Stimulated activated CD4-positive, alpha-beta T cell treated with anti-CD3 and anti-CD28 coated beads, Interleukin-1b, Interleukin-23, amount 100 ng/mL, for 48 hours (primary cell): Measurements from ENCODE around the gene LRATD1.
"Not testable (repeated sequence)": the region's sequence is repeated elsewhere in the genome, so short reads cannot be mapped to it uniquely, and the experiment has no call there.

ENCODE experiments used
- DNase-seq: peaks from one replicate; pipeline ENCODE4 v3.0.0-alpha.2; 2020

The LRATD1 gene, protein sequence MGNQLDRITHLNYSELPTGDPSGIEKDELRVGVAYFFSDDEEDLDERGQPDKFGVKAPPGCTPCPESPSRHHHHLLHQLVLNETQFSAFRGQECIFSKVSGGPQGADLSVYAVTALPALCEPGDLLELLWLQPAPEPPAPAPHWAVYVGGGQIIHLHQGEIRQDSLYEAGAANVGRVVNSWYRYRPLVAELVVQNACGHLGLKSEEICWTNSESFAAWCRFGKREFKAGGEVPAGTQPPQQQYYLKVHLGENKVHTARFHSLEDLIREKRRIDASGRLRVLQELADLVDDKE

DNA sequence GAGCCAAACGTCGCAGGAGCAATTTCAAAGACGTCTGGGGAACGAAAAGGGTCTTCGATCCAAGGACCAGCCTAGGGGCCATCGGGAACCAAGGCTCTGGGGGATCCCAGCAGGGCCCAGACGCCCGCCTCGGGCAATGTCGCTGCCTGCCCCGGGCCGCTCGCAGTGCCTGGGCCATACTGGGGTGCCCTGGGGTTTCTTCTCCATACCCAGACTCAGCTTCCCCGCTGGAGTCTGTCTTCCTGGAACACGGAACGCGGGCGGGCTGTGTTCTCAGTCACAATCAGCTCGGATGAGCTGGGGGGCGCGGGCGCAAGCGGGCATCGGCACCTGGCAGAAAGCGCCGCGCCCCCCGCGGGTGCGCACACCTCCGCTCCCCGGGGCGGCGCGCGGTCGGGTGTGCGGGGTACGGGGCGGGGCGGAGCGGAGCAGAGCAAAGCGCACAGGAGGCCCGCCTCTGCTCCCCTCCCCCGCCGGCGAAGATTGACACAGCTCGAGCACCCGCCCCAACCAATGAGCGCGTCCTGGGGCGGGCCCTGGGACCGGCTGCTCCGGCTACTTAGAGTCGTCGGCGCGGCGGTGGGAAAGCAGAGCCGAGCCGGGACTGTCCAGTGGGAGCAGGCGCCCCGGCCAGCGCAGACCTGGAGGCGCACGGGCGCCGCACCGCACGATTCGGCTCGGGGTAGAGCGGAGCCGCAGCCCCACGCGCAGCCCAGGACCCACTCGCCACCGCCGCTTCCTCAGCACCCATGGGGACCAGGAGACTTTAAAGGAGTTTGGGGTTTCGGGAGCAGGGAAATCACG lies at the start of gene LRATD1:
Gene LRATD1, plus strand, starts transcription at position 585 of the 804 bp plus-strand sequence. CDS start 1,263 bp downstream, outside the sequence.
- no peak for DNase-seq

DNA sequence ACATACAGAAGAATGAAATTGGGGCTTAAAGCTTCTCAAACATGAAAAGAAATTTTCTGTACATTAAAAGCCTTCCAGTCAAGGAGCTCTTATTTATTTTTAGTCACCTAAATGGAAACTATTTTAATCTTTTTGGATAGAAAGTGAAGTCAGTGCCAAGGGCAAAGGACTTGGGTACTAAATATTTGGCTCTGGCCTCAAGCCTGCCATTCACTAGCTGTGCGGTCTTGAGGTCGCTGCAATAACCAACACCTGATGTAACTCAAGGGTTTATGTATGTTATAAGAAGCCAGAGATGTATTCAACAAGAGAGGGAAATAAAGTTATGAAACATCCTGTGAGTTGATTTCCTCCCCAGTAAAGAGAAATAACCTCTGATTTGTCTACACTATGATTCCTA lies 49.5 kb upstream of the LRATD1 start:
- DNase-seq, result no peak

DNA sequence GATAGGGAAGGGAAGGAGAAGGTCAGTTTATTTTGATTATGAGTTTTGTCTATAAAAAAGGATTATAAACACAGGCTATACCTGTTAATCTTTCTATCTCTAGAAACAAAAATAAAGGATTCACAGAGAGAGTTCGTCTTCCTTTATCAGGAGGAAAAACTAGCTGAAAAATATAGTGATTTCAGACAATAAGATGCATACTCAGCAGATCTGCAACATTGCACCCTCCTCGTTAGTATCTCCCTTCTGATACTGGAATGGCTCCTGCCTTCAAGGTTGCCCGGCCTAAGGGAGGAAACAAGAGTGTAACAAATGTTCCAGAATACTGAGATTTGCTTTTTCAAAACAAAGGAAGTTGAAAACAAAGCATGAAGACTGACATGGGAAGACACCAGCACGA lies 48.7 kb upstream of the LRATD1 start:
- DNase-seq, result no peak

DNA sequence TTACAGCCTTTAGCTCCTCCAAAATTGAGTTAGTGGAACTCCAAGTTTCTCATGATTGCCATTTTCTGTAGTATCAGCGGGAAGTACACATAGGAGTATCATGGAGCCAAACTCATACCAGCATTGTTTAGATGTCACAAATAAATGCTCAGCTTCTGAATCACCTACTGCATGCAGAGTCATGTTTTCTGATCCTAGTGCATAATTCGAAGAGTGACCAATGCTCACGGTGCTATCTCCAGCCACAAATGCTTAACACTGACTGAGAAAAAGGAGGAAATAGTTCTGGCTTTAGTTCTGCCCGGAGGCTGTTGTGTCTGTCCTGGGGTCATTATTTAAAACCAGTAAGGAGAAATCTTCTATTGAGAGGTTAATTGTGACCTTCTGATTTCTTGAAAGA lies 45.4 kb upstream of the LRATD1 start:
- no peak for DNase-seq

DNA sequence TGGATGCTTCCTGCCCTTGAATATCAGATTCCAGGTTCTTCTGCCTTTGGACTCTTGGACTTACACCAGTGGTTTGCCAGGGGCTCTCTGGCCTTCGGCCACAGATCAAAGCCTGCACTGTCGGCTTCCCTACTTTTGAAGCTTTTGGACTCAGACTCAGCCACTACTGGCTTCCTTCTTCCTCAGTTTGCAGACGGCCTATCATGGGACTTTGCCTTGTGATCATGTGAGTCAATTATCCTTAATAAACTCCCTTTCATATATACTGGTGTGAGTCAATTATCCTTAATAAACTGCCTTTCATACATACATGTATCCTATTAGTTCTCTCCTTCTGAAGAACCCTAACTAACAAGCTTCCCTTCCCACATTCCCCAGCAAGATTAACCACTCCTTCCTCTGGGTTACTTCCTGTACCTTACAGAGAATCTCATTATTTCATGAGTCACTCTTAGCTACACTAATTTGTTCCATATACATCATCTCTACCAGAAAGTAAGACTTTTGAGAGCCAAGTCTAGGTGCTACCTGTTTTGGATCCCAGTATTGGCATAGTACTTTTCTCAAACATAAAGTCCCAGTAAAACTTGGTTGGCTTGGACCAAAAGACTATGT lies 31.3 kb upstream of the LRATD1 start:
- DNase-seq, result no peak

DNA sequence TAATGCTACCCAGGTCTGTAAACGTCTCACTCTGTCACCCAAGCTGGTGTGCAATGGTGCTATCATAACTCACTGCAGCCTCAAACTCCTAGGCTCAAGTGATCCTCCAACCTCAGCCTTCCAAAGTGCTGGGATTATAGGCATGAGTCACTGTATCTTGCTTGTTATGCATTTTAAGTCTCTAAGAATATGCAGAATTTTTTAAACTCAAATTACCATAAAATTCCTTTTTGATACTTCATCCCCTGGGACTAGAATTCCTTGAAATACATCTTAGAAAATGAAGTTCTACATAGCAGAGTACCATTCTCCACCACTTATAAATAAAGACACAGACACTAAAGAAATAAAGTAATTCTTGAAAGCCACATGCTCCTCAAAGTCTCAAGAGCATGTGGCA lies 30.2 kb upstream of the LRATD1 start:
- DNase-seq, result no peak

DNA sequence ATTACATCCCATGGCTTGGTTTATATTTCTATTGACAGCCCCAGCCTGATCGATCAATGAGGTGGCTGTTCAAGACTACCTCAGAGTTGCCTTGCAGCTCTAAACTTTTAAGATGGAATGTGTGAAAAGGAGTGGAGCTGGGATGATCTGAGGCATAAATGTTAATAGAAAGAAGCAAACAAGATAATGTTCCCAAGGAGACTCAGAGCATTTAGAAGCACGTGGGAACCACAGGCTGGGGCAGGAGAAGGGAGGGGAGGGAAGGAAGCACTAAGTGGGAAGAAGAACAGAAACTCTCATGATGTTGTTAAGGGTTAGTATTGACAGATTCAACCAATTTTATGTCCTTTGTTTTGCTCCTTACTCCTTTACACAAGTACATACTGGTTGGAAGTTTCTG lies 28.8 kb upstream of the LRATD1 start:
- no peak for DNase-seq

DNA sequence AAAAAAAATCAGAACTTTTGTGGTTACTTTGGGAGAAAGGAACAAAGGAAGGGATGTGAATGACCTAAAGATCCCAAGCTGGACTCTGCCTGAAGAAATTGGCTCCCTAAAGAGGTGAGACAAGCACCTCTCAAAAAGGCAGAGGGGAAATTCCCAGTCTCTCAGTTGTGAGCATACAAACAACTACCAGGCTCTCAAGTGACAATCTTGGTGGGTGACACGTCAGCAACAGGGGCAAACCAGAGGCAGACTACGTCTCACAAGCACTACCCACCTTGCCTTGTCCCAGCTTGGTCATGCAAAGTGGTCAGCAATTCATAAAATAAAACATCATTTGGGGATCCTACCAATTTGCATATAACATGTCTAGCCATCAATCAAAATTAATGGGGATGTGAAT lies 24.3 kb upstream of the LRATD1 start:
- no peak for DNase-seq

DNA sequence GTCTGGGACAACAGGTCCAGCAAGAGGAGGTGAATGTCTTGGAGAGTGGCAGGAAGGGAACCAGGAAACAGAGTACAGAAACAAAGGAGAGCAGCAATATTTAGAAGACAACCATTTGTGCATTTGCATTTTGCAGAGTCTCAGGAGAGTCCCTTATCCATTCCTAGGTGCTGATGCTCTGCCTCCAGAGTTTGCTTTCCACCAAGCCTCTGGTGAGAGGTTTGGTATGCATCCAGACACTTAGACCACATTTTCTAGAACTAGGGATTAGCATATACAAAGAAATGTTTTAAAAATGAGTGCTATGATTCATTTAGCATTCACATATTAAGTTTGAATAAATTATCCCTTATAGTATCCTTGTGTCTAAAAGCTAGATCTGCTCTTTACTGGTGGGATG lies 18.5 kb upstream of the LRATD1 start:
- no peak for DNase-seq

DNA sequence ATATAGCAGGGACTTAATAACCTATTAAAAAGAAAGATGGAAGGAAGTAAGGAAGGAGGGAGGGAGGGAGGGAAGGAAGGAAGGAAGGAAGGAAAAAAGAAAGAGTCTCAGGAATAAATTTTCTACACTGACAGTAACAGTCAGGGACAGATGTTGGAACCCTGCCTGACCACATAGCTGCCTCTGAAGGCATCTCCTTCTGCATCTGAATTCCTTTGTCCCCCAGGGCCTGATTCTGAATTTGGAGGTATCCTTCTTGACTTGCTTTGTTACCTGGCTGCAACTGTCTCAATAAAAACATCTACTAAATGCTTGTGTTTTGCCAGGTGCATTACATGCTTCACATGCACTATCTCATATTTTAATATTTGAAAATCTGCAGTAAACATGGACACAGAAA lies 17.4 kb upstream of the LRATD1 start:
- DNase-seq, result no peak

DNA sequence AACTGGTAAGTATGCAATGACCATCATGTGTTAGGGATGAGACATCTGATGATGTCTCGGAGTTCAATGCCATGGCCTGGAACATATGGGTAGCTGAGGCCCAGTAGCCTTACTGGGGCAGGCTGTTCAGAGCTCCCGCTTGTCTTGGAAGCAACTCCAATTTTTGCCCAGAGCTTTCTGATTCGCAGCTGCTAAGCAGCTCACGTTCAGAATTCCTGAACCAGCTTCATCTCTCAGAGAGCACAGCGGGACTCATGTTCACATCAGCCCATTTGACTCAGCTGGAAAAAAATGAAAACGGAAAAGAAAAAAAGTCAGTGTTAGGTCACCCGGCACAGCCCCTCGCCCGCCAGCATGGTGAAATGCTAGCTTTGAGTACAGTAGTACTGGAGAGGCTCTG lies 16.8 kb upstream of the LRATD1 start:
- no peak for DNase-seq

DNA sequence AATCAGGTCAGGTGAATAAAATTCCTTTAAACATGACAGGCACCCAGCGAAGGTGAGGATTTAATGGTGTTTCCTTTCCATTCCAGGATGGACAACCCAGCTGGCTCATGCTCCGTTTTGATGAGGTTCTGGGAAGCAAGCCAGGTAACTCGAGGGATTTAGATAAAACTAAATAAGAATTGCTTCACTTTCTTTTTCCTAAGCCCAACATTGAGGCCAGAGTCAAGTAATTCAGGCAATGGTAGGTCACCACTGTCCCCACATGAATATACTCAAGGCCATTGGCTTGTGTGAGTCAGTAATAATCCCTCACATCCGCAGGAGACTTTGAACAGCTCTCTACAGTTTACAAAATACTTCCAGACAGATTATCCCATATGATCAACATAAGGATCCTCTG lies 16.2 kb upstream of the LRATD1 start:
- DNase-seq, result no peak

DNA sequence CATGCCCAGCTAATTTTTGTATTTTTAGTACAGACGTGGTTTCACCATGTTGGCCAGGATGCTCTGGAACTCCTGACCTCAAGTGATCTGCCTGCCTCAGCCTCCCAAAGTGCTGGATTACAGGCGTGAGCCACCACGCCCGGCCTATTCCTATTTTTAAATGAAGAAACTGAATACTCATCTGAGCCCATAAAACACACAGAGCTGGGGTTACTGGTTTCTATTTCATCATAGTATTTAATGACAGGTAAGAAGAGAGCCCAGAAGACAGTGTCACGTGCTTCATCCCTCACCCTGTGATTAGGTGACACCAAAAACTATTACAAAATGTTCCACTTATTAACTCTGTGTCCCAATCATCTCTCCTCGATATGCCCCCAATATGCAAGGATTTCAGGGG lies 15.6 kb upstream of the LRATD1 start:
- no peak for DNase-seq

DNA sequence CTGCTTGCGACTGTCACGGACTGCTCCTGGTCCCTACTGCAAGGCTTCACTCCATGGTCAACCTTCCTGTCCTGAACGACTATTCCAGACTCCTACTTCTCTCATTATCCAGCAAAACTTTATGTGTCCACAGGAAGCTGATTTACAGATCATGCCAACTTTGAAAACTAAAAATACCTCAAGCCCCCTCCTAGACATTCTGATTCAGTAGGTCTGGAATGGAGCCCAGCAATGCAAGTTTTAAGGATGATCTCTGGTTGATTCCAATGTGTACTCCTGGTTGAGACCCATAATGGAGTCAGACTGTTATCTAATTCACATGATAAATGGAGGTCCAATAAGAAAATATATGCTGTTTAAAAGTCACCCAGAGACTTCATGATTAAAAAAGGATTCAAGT lies 13.1 kb upstream of the LRATD1 start:
- no peak for DNase-seq

DNA sequence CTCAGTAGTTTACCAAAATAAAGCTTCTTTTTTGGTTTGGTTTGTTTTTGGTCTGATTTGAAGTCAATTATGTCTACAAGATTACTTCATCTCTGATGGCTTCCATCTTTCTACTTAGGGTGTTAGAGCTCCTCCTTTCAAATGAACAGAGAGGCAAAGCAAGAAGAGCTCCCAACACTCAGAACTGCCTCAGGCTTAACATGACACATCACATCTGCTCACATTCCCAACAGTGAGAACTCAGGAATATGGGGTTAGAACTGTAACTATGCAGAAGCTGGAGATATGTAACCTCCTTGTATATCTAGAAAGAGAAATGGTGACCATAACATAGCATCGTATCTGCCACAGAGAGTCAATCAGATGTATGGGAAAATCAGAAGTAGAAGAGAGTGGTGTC lies 11.4 kb upstream of the LRATD1 start:
- no peak for DNase-seq

DNA sequence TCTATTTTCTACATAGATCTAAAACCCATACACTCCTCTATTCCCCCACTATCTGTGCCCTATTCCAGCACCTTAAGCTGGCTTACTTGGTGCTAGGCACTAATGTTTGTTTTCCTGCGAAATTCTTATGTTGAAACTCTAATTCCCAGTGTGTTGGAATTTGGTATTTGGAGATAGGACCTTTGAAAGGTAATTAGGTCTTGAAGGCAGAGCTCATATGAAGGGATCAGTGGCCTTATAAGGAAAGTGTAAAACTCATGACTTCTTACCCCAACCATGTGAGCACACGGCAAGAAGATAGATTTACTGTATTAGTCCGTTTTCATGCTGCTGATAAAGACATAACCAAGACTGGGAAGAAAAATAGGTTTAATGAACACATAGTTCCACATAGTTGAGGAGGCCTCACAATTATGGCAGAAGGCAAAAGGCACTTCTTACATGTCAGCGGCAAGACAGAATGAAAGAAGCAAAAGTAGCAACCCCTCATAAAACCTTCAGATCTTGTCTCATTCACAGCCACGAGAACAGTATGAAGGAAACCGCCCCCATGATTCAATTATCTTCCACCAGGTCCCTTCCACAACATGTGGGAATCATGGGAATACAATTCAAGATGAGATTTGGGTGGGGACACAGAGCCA lies 10.5 kb upstream of the LRATD1 start:
- DNase-seq, result no peak

DNA sequence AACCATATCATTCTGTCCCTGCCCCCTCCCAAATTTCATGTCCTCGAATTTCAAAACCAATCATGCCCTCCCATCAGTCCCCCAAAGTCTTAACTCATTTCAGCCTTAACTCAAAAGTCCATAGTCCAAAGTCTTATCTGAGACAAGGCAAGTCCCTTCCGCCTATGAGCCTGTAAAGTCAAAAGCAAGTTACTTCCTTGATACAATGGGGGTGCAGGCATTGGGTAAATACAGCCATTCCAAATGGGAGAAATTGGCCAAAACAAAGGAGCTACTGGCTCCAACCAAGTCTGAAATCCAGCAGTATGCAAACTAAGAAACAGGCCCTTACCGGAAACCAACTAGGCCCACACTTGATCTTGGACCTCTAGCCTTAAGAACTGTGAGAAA lies 10.0 kb upstream of the LRATD1 start:
- DNase-seq, result not testable (repeated sequence)

DNA sequence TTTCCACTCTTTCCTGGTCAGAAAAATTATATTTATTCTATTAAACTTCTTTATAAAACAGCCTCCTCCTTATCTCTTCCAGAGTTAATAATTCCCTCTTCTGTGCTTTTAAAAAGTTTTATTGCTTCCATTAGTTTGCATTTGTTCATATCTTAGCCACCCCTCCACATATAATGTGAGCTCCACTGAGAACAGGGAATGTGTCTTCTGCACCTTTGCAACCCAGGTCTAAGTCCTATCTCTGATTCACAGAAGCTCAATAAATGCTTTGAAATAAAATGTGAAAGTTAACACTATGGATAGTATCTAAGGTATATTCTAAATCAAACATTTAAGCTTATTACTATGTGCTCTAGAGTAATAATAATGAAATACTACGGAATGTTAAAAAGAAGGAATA lies 9.3 kb upstream of the LRATD1 start:
- no peak for DNase-seq

DNA sequence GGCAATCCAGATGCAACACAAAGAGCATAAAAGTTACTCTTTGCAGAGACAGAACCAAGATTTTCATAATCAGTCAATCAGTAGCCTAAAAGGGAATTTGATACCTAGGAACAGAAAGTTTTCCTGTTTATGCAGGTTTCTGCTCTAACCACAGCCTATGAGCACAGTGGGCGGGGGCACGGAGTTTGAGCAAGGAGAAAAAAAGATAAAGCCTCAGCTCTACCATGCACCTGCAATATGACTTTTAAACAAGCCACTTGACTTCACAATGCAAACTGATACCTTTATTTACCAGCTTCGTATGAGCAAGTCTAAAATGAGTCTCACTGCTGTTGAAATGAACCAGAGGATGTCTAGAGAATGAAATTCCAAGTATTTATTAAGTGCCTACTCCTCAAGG lies 5.6 kb upstream of the LRATD1 start:
- DNase-seq, result no peak

DNA sequence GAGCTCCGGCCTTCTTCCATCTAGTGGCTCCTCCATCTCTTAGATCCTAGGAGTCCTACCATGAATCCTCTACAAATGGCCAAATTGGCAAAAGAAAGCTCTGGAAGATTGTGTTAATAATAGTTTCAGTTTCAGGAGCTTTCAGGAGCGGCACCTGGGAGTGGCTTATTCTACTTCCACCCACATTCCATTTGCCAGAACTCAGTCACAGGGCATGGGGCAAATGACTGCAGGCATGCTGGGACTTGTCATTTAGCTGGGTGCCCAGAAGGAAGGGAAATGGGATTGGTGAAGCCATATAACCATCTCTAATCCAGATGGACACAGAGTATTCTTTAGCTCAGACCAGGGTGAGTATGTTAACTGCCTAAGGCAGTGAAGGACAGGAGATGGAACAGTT lies 3.6 kb upstream of the LRATD1 start:
- DNase-seq, result no peak

DNA sequence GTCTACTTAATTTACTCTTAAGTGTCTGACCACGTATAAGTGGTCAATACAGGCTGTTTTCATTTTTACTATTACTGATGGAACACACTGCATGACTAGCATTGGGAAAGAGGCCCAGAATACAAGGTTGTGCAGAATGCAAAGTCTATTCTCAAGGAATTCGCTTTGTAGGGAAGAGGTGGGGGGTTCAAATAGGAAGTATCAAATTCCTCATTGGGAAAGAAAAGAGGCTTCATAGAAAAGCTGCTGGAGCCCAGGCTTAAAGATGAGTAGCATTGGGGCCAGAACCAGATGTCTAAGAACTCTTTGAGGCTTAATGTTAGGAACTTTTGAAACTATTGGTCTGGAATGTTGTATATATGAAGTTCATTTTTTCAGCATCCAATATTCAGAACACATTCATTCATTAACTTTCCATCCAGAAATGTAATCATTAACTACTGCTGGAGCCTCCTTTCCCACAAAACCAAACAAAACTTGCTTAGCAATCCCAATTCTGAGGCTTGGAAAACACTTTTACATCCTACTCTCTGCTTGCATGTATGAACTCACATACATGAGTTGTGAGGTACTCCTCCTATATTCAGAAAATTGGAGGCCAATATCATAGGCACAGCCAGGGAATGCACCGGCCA lies 994 bp upstream of the LRATD1 start:
- no peak for DNase-seq

DNA sequence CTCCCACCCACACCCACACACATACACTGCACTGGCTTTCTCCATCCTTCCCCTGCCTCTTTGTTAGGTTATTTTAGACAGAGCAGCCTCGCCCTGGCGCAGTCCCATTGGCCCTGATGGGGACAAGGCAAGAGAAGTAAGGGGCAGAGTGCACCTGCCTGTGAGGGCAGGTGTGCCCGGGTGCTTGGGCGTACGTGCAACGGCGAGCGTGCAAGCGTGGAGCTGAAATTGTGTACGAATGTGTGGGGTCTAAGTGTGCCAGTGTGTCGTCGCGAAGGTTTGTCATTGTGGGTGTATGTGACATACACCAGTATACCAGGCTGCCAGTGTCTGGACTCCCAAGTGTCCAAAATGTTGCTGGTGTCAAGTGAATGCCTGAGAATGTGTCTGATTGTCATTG lies 544 bp downstream of the LRATD1 start:
- DNase-seq, result no peak

DNA sequence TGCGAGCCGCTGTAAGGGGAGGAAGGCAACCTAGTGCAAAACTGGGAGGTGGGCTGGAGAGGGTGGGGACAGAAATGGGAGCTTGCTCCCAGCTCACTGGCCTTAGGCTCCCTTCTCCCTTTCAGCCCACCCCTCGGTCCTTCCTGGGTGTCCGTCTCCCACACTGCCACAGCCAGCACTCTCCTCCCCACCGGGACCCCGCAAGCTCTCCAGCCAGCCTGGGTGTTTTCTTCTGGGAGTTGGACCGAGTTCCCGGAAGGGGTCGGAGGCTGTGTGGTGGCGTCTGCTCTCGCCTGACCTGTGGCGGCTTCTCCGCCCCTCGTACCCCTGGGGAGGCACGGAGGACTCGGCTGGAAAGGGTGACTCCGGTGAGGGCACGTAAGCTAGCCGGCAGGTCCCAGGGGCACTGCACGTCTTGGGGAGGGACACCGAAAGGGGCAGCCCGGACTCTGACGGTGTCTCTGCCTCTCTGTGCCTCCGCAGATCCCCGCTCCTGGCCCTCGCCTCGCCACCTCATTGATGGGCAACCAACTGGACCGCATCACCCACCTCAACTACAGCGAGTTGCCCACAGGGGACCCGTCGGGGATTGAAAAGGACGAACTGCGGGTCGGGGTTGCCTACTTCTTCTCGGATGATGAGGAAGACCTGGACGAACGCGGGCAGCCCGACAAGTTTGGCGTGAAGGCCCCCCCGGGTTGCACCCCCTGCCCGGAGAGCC lies 1.1 kb downstream of the LRATD1 start:
- no peak for DNase-seq
